ENCODE data around the gene CACNG5. TPM values are rescaled to one million over a fixed set of nuclear protein-coding genes. Genes with fewer than 3 reads are reported as not detected.

CACNG5 gene
- polyA plus RNA-seq, 3 donors: not detected

DNA sequence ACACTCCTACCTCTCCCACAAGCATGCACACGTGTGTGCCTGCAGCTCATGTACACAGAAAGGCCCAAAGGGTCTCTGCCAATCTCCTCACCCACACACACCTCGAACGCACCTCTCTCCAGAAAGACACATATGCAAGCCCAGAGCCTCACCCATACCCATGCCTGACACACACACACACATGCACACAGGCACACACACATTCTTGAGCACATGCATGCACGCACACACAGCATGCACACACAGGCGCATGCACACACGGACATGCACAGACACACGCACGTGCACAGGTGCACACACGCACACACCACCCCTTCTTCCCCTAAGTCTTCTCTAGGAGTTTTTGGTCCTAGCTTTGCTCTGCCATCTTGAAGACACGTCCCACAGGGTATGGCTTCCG lies 80.9 kb downstream of the CACNG5 start:
- 95% methylated on average over 10 of the region's 11 CpGs for WGBS (ENCODE audit: insufficient coverage)
- peaks cover 4 to 15% (median 10%) of the 10 kb centered on the region in 3 donors for H3K27me3 Mint-ChIP-seq (ENCODE audit: low read depth in 3 of 3)
- Histone ChIP-seq H3K4me2 (replicated peaks; ENCODE audit: extremely low read depth, low read length, poor library complexity, severe bottlenecking) (no peak overlapping the region), H3K4me3 (replicated peaks in 1 of 3; ENCODE audit: low read depth in 2 of 3, low read length in 3 of 3) (no peak overlapping the region), H3K9ac (ENCODE audit: insufficient read depth, low read length, poor library complexity, severe bottlenecking) (no peak overlapping the region), H3K27me3 (ENCODE audit: control insufficient read depth in 2 of 2, insufficient read depth in 2 of 2, low read length in 2 of 2) (no peaks in the 10 kb centered on the region), H2AFZ (ENCODE audit: insufficient read depth, low read depth, low read length, poor library complexity, severe bottlenecking) (no peak overlapping the region), H3K9me3 (replicated peaks in 1 of 2; ENCODE audit: control insufficient read depth in 1 of 2, insufficient read depth in 1 of 2, low read length in 2 of 2) (no peaks in the 10 kb centered on the region), H3K4me1 (ENCODE audit: control insufficient read depth in 1 of 2, insufficient read depth in 2 of 2, low read length in 2 of 2) (no peaks in the 10 kb centered on the region), H3K36me3 (replicated peaks in 1 of 2; ENCODE audit: control insufficient read depth in 1 of 2, insufficient read depth in 2 of 2, low read length in 2 of 2) (no peaks in the 10 kb centered on the region), H3K27ac (ENCODE audit: low read depth in 1 of 2, low read length in 2 of 2) (no peak overlapping the region), H3K79me2 (ENCODE audit: insufficient read depth, low read length) (no peaks in the 10 kb centered on the region), H4K20me1 (ENCODE audit: insufficient read depth, low read length) (no peaks in the 10 kb centered on the region)
- peaks cover 0 to 3% (median 0%) of the 10 kb centered on the region in 7 donors for H3K9me3 Mint-ChIP-seq
- intact Hi-C loops (cut with micrococcal nuclease): no loop called here
- TF ChIP-seq, protein P1, sequence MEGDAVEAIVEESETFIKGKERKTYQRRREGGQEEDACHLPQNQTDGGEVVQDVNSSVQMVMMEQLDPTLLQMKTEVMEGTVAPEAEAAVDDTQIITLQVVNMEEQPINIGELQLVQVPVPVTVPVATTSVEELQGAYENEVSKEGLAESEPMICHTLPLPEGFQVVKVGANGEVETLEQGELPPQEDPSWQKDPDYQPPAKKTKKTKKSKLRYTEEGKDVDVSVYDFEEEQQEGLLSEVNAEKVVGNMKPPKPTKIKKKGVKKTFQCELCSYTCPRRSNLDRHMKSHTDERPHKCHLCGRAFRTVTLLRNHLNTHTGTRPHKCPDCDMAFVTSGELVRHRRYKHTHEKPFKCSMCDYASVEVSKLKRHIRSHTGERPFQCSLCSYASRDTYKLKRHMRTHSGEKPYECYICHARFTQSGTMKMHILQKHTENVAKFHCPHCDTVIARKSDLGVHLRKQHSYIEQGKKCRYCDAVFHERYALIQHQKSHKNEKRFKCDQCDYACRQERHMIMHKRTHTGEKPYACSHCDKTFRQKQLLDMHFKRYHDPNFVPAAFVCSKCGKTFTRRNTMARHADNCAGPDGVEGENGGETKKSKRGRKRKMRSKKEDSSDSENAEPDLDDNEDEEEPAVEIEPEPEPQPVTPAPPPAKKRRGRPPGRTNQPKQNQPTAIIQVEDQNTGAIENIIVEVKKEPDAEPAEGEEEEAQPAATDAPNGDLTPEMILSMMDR (IDR thresholded peaks at IDR 0.05): no peak
- H3K36me3 Mint-ChIP-seq: no peaks in the 10 kb centered on the region
- H3K4me1 Mint-ChIP-seq: no peaks in the 10 kb centered on the region
- no peak overlapping the region for H3K4me3 Mint-ChIP-seq
- no peak for DNase-seq
- H3K27ac Mint-ChIP-seq: no peak overlapping the region

DNA sequence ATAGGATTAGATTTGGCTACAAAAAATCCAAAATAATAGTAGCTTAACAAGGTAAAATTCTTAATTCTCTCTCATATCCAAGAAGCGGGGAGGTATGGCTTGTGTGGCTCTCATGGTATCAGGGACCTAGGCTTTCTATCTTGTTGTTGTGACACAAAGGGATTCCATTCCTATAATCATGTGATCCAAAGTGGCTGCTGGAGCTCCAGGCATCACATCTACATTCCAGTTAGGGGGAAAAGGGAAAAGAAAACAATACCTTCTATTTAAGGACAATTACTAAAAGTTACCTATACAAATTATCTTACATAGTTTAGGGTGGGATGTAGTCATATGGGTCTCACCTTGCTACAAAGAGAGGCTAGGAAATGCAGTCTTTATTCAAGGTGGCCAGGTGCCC lies 82.0 kb downstream of the CACNG5 start:
- DNase-seq: no peak
- H4K20me1 ChIP-seq (ENCODE audit: insufficient read depth, low read length): no peaks in the 10 kb centered on the region
- H2AFZ ChIP-seq (ENCODE audit: insufficient read depth, low read depth, low read length, poor library complexity, severe bottlenecking): no peak overlapping the region
- H3K4me2 ChIP-seq (replicated peaks; ENCODE audit: extremely low read depth, low read length, poor library complexity, severe bottlenecking): no peak overlapping the region
- no peak overlapping the region for H3K4me3 Mint-ChIP-seq
- no peak overlapping the region for H3K27ac ChIP-seq (ENCODE audit: low read depth in 1 of 2, low read length in 2 of 2)
- no peak overlapping the region for H3K27ac Mint-ChIP-seq
- H3K9me3 Mint-ChIP-seq: peaks cover 0 to 4% (median 2%) of the 10 kb centered on the region in 7 donors
- no peaks in the 10 kb centered on the region for H3K36me3 Mint-ChIP-seq
- no peak overlapping the region for H3K9ac ChIP-seq (ENCODE audit: insufficient read depth, low read length, poor library complexity, severe bottlenecking)
- no peak overlapping the region for H3K4me3 ChIP-seq (replicated peaks in 1 of 3; ENCODE audit: low read depth in 2 of 3, low read length in 3 of 3)
- no peaks in the 10 kb centered on the region for H3K4me1 Mint-ChIP-seq
- H3K4me1 ChIP-seq (ENCODE audit: control insufficient read depth in 1 of 2, insufficient read depth in 2 of 2, low read length in 2 of 2): no peaks in the 10 kb centered on the region
- intact Hi-C loops (cut with micrococcal nuclease): no loop called here
- no peaks in the 10 kb centered on the region for H3K79me2 ChIP-seq (ENCODE audit: insufficient read depth, low read length)
- H3K27me3 ChIP-seq (ENCODE audit: control insufficient read depth in 2 of 2, insufficient read depth in 2 of 2, low read length in 2 of 2): no peaks in the 10 kb centered on the region
- WGBS (ENCODE audit: insufficient coverage): no CpG with 5 or more reads among the region's 1 CpG
- no peaks in the 10 kb centered on the region for H3K36me3 ChIP-seq (replicated peaks in 1 of 2; ENCODE audit: control insufficient read depth in 1 of 2, insufficient read depth in 2 of 2, low read length in 2 of 2)
- H3K9me3 ChIP-seq (replicated peaks in 1 of 2; ENCODE audit: control insufficient read depth in 1 of 2, insufficient read depth in 1 of 2, low read length in 2 of 2): no peaks in the 10 kb centered on the region
- peaks cover 6 to 15% (median 10%) of the 10 kb centered on the region in 3 donors for H3K27me3 Mint-ChIP-seq (ENCODE audit: low read depth in 3 of 3)
- TF ChIP-seq, protein P1 (IDR thresholded peaks at IDR 0.05): no peak

All from CD14-positive monocyte (primary cell).